HepG2 (cell line): ENCODE measurements around the gene PPP1R15B.

Source experiments
- AFF4 ChIP-seq: sonication (generic); formaldehyde crosslinking; IDR thresholded peaks from 2 replicates; pipeline ENCODE4 v1.4.0; 2020; ENCODE audit warnings: missing genetic modification reagents
- ARNT ChIP-seq: fragments of 450-650 bp; IDR thresholded peaks from 2 replicates; pipeline ENCODE4 v1.6.1; 2017
- EZH2 ChIP-seq: conservative IDR thresholded peaks from 2 replicates; pipeline ENCODE4 v1.6.1; 2012; ENCODE audit warnings: mild to moderate bottlenecking, low read depth, low read length, moderate library complexity
- HDAC2 ChIP-seq: sonication (generic); formaldehyde crosslinking; IDR thresholded peaks from 2 replicates; pipeline ENCODE4 v1.4.0; 2020; ENCODE audit warnings: missing genetic modification reagents
- REST ChIP-seq, 2 experiments: IDR thresholded peaks; 2 replicates each; pipeline ENCODE4 v1.6.1; 2011 to 2012; ENCODE audit warnings: low read length in 2 of 2, borderline replicate concordance in 1 of 2, low read depth in 1 of 2, mild to moderate bottlenecking in 1 of 2, moderate library complexity in 1 of 2
- RXRA ChIP-seq: sonication (generic); formaldehyde crosslinking; IDR thresholded peaks from 2 replicates; pipeline ENCODE4 v1.5.1; 2020; ENCODE audit warnings: missing genetic modification reagents
- YY1 ChIP-seq: IDR thresholded peaks from 2 replicates; pipeline ENCODE4 v1.6.1; 2011; ENCODE audit warnings: low read length, low read depth, moderate library complexity, mild to moderate bottlenecking; ENCODE audit not compliant: insufficient read depth, insufficient replicate concordance
- ZNF589 ChIP-seq: sonication (generic); formaldehyde crosslinking; conservative IDR thresholded peaks from 2 replicates; pipeline ENCODE4 v1.8.0; 2022; ENCODE audit warnings: mild to moderate bottlenecking, moderate library complexity, missing genetic modification reagents
- ZZZ3 ChIP-seq: sonication (generic); formaldehyde crosslinking; IDR thresholded peaks from 2 replicates; pipeline ENCODE4 v1.4.0; 2020; ENCODE audit warnings: missing genetic modification reagents, mild to moderate bottlenecking, borderline replicate concordance

GRCh38 chr1:204359131-204359473 lies 52.5 kb downstream of the PPP1R15B start:
- TF ChIP-seq REST (IDR thresholded peaks at IDR 0.05; ENCODE audit: borderline replicate concordance in 1 of 2, low read depth in 1 of 2, low read length in 2 of 2) (no peak), YY1 (no peak), RXRA (no peak), ARNT (no peak), ZNF589 (CRISPR knock-in tag) (no peak), EZH2 (no peak), AFF4 (CRISPR knock-in tag) (no peak), ZZZ3 (CRISPR knock-in tag) (no peak), HDAC2 (no peak)
